PC-9 (cell line): Measurements from ENCODE around the gene HNRNPF. TPM values are rescaled to one million over a fixed set of nuclear protein-coding genes. Genes with fewer than 3 reads are reported as not detected.
A peak's percentile ranks its signal among the peaks of the same experiment; 100 is the strongest.

ENCODE experiments used
- BruUV-seq: library from RNA; stranded (reverse); fragments of 400-500 nt; replicated peaks from 2 replicates; lab custom pipeline; 2021; lab: Mats Ljungman, UMichigan
- CTCF ChIA-PET: fragments of 300-600 bp; sonication (Branson Sonifier 250); formaldehyde crosslinking; loops from one replicate; lab custom pipeline; 2022; ENCODE audit warnings: antibody characterized with exemption; lab: Charles Lee
- POLR2A ChIA-PET: fragments of 300-600 bp; sonication (Branson Sonifier 250); formaldehyde crosslinking; loops from one replicate; lab custom pipeline; 2022; ENCODE audit warnings: antibody characterized with exemption; ENCODE audit not compliant: unreplicated experiment; lab: Charles Lee
- DNase-seq, 2 experiments: peaks; one replicate each; pipeline versions ENCODE4 v3.0.0 to v3.0.0-alpha.2; 2015 to 2022; ENCODE audit warnings: mixed read lengths in 1 of 2
- H2AFZ ChIP-seq: fragments of 200-600 bp; sonication (generic); 2 replicates; pipeline ENCODE4 v1.8.1; 2017; ENCODE audit warnings: antibody characterized with exemption
- H3F3A ChIP-seq: fragments of 200-600 bp; sonication (generic); 2 replicates; pipeline ENCODE4 v1.8.1; 2017; ENCODE audit warnings: antibody characterized with exemption, mild to moderate bottlenecking, low read depth; ENCODE audit not compliant: insufficient read depth
- H3K27ac ChIP-seq: fragments of 200-600 bp; sonication (generic); 2 replicates; pipeline ENCODE4 v1.6.1; 2016; ENCODE audit warnings: mixed run types
- H3K27me3 ChIP-seq: fragments of 200-600 bp; sonication (generic); 2 replicates; pipeline ENCODE4 v1.6.1; 2016; ENCODE audit warnings: low read depth, mixed run types; ENCODE audit not compliant: insufficient read depth
- H3K36me3 ChIP-seq: fragments of 200-600 bp; sonication (generic); 2 replicates; pipeline ENCODE4 v1.6.1; 2016; ENCODE audit warnings: low read depth, mixed run types
- H3K4me1 ChIP-seq: fragments of 200-600 bp; sonication (generic); replicated peaks from 2 replicates; pipeline ENCODE4 v1.6.1; 2016; ENCODE audit warnings: mixed run types; ENCODE audit not compliant: insufficient read depth
- H3K4me2 ChIP-seq: fragments of 200-600 bp; sonication (generic); 2 replicates; pipeline ENCODE4 v1.6.1; 2017; ENCODE audit warnings: mixed run types
- H3K4me3 ChIP-seq: fragments of 200-600 bp; sonication (generic); 2 replicates; pipeline ENCODE4 v1.6.1; 2016; ENCODE audit warnings: mixed run types
- H3K79me2 ChIP-seq: fragments of 200-600 bp; sonication (generic); 2 replicates; pipeline ENCODE4 v1.6.1; 2017; ENCODE audit warnings: low read depth, mixed run types
- H3K9me2 ChIP-seq: fragments of 200-600 bp; sonication (generic); 2 replicates; pipeline ENCODE4 v1.8.1; 2017; ENCODE audit warnings: mild to moderate bottlenecking; ENCODE audit not compliant: insufficient read depth
- H3K9me3 ChIP-seq: fragments of 200-600 bp; sonication (generic); 2 replicates; pipeline ENCODE4 v1.8.1; 2016; ENCODE audit warnings: low read depth; ENCODE audit not compliant: insufficient read depth
- H4K20me1 ChIP-seq: fragments of 200-600 bp; sonication (generic); 2 replicates; pipeline ENCODE4 v1.8.1; 2017; ENCODE audit not compliant: insufficient read depth
- CTCF ChIP-seq: fragments of 200-600 bp; sonication (generic); conservative IDR thresholded peaks from 2 replicates; pipeline ENCODE4 v1.6.1; 2017; ENCODE audit warnings: mixed run types, antibody characterized with exemption, mild to moderate bottlenecking, moderate library complexity
- EZH2 ChIP-seq: fragments of 200-600 bp; sonication (generic); IDR thresholded peaks from 2 replicates; pipeline ENCODE4 v1.8.0; 2017; ENCODE audit warnings: antibody characterized with exemption, low read depth
- intact Hi-C: fragments of 100-400 bp; cut with micrococcal nuclease; formaldehyde crosslinking; loops from one replicate; pipeline ENCODE4 v1.10.0; 2022; ENCODE audit not compliant: unreplicated experiment
- total RNA-seq: library from RNA; stranded (reverse); gene quantifications from 2 replicates; pipeline ENCODE4 v1.2.3, GENCODE V29; 2021

HNRNPF gene
- total RNA-seq, 1 experiment from 2014 or later = 337 TPM

DNA sequence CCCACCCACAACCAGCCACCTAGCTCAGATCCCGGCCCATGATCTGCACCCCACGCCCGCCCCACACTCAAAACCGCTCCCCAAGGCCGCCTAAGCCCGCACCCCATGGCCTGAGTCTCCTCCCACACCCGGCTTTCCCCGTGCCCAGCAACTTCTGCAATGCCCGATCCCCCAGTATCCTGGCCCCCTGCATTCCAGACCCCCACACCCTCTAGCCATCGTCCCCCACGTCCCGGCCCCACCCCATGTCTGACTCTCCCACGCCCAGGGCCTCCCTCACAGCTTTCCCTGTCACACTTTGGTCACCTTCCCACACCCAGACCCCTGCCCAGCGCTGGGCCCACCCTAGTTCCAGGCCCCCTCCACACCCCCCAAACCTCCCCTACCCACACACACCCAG is 57.7 kb downstream of the HNRNPF start:
- H3K9me2 ChIP-seq = no peaks in the 10 kb centered on the region
- no peak overlapping the region for H3K4me3 ChIP-seq
- H3K27ac ChIP-seq = no peak overlapping the region
- H3K79me2 ChIP-seq = no peaks in the 10 kb centered on the region
- peaks cover 44% of the 10 kb centered on the region for H3F3A ChIP-seq
- H2AFZ ChIP-seq = no peak overlapping the region
- H3K27me3 ChIP-seq = no peaks in the 10 kb centered on the region
- ChIA-PET CTCF (interaction anchor here (0.6 to 1.2 kb wide), 2 partner anchors 33 to 68 kb away, joined by 8 read pairs; no protein-coding TSS in a partner anchor), POLR2A (no interaction called here)
- H3K9me3 ChIP-seq = no peaks in the 10 kb centered on the region
- no peak for TF ChIP-seq CTCF
- TF ChIP-seq EZH2 = no peak
- peaks cover 57% of the 10 kb centered on the region for H3K4me1 ChIP-seq
- no peak for DNase-seq
- intact Hi-C loops = loop anchor here (2.0 to 5.0 kb wide), 2 partner anchors 86 to 212 kb away; partner anchors contain the start of genes CSGALNACT2 and ZNF487
- H3K36me3 ChIP-seq = no peaks in the 10 kb centered on the region
- H3K4me2 ChIP-seq = no peak overlapping the region
- BruUV-seq = no TSS peak
- H4K20me1 ChIP-seq = no peaks in the 10 kb centered on the region

DNA sequence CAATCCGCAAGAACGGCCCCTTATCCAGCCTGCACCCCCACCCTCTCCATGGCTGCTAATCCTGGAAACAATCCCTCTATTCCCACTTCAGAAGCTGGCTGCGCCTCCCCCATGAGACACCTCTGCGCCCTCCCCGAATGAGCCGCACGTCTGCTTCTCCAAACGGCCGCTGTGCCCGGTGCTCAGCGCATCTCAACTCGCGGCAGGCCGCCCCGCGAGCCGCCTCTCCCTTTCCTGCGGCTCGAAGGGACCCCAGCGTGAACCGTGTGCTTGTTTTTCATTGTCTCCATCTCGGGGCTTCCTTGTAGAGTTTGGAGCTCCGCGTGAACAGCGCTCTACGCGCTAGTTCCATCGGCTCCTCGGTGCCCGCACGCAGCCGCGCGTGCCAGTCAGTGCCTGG is 58.3 kb downstream of the HNRNPF start:
- peaks cover 41% of the 10 kb centered on the region for H3F3A ChIP-seq
- peaks cover 53% of the 10 kb centered on the region for H3K4me1 ChIP-seq
- H3K79me2 ChIP-seq = no peaks in the 10 kb centered on the region
- no peaks in the 10 kb centered on the region for H4K20me1 ChIP-seq
- peak overlapping the region; percentile 49 for H3K4me2 ChIP-seq
- DNase-seq = no peak
- H3K27ac ChIP-seq = no peak overlapping the region
- no peak overlapping the region for H2AFZ ChIP-seq
- ChIA-PET CTCF (interaction anchor here (1.2 kb wide), 1 partner anchor 34 kb away, joined by 8 read pairs; no protein-coding TSS in a partner anchor), POLR2A (no interaction called here)
- H3K27me3 ChIP-seq = no peaks in the 10 kb centered on the region
- H3K9me2 ChIP-seq = no peaks in the 10 kb centered on the region
- H3K9me3 ChIP-seq = no peaks in the 10 kb centered on the region
- TF ChIP-seq EZH2 = no peak
- TF ChIP-seq CTCF = no peak
- BruUV-seq = no TSS peak
- H3K36me3 ChIP-seq = no peaks in the 10 kb centered on the region
- intact Hi-C loops = loop anchor here (1.0 to 5.0 kb wide), 4 partner anchors 27 to 212 kb away; partner anchors contain the start of genes CSGALNACT2 and ZNF487
- H3K4me3 ChIP-seq = no peak overlapping the region

- DNase-seq = peak; percentile 86 to 92
- Histone ChIP-seq H3K27me3 (no peaks in the 10 kb centered on the region), H3K27ac (no peak overlapping the region), H3F3A (peaks cover 35% of the 10 kb centered on the region), H3K9me3 (no peaks in the 10 kb centered on the region), H2AFZ (no peak overlapping the region), H3K9me2 (no peaks in the 10 kb centered on the region), H3K4me2 (peak overlapping the region; percentile 49), H4K20me1 (no peaks in the 10 kb centered on the region), H3K79me2 (no peaks in the 10 kb centered on the region), H3K4me1 (peaks cover 47% of the 10 kb centered on the region), H3K36me3 (no peaks in the 10 kb centered on the region), H3K4me3 (no peak overlapping the region)
- no peak for TF ChIP-seq CTCF
- TF ChIP-seq EZH2 = no peak
- intact Hi-C loops = loop anchor here (1.0 to 5.0 kb wide), 4 partner anchors 27 to 211 kb away; partner anchors contain the start of genes CSGALNACT2 and ZNF487
- POLR2A ChIA-PET = no interaction called here
- CTCF ChIA-PET = no interaction called here
- no TSS peak for BruUV-seq
These were observed 58.8 kb downstream of the HNRNPF start for GRCh38 chr10:43350156-43350555.
